ENCODE results near the gene DLGAP1.

The DLGAP1 gene

DNA sequence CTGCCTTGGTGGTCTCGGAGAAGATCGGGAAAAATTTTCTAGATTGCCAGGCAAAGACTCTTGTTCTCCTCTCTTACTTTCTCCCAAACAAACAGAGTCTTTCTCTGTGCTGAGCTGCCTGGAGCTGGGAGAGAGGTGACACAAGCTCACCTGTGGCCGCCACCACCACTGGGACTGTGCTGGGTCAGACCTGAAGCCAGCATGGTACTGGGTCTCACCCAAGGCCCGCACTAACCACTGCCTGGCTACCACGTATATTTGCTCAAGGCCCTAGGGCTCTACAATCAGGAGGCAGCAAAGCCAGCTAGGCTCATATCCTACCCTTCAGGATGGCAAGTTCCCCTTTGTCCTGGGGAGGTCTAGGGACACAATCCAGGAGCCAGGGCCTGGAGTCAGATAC, 312.2 kb downstream of the DLGAP1 start:
- Histone ChIP-seq H3K4me3 (replicated peaks; ENCODE audit: insufficient read depth, low read length) (no peak overlapping the region), H3K27me3 (ENCODE audit: insufficient read depth, poor library complexity, severe bottlenecking) (peaks cover 3% of the 10 kb centered on the region), H3K27ac (replicated peaks) (no peak overlapping the region)
- DNase-seq (ENCODE audit: low read depth in 1 of 2, low spot score in 1 of 2), result no peak
- no peak for TF ChIP-seq GABPA (IDR thresholded peaks at IDR 0.05; ENCODE audit: low read depth)
- TF ChIP-seq, protein P1, sequence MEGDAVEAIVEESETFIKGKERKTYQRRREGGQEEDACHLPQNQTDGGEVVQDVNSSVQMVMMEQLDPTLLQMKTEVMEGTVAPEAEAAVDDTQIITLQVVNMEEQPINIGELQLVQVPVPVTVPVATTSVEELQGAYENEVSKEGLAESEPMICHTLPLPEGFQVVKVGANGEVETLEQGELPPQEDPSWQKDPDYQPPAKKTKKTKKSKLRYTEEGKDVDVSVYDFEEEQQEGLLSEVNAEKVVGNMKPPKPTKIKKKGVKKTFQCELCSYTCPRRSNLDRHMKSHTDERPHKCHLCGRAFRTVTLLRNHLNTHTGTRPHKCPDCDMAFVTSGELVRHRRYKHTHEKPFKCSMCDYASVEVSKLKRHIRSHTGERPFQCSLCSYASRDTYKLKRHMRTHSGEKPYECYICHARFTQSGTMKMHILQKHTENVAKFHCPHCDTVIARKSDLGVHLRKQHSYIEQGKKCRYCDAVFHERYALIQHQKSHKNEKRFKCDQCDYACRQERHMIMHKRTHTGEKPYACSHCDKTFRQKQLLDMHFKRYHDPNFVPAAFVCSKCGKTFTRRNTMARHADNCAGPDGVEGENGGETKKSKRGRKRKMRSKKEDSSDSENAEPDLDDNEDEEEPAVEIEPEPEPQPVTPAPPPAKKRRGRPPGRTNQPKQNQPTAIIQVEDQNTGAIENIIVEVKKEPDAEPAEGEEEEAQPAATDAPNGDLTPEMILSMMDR (IDR thresholded peaks at IDR 0.05; ENCODE audit: insufficient read depth, low read length), result no peak
- no peak for TF ChIP-seq REST (IDR thresholded peaks at IDR 0.05; ENCODE audit: insufficient replicate concordance, low read depth)

DNA sequence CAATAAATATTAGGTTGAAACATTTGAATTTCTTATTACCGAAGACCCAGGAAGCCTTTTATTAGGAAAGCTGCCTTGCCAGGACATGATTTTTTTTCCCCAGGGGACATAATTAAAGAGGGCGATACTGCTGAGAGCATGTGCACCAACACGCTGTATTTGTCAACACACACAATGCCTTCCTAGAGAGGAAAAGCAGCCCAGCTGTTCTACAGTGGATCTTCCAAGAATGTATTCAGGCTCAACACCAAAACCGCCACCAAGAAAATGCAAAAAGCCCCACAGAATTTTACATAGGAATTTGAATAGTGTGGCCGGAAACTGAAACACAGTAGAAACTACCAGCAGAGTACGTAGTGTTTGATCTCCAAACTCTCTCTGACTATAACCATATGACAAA, 320.4 kb downstream of the DLGAP1 start:
- Histone ChIP-seq H3K27ac (replicated peaks) (no peak overlapping the region), H3K4me3 (replicated peaks; ENCODE audit: insufficient read depth, low read length) (no peak overlapping the region), H3K27me3 (ENCODE audit: insufficient read depth, poor library complexity, severe bottlenecking) (no peaks in the 10 kb centered on the region)
- no peak for DNase-seq (ENCODE audit: low read depth in 1 of 2, low spot score in 1 of 2)
- no peak for TF ChIP-seq REST (IDR thresholded peaks at IDR 0.05; ENCODE audit: insufficient replicate concordance, low read depth)
- no peak for TF ChIP-seq SPI1 (IDR thresholded peaks at IDR 0.05; ENCODE audit: borderline replicate concordance, low read depth)
- TF ChIP-seq GABPA (IDR thresholded peaks at IDR 0.05; ENCODE audit: low read depth), result no peak
- no peak for TF ChIP-seq POLR2AphosphoS5 (IDR thresholded peaks at IDR 0.05; ENCODE audit: low read depth)
- TF ChIP-seq, protein P1 (IDR thresholded peaks at IDR 0.05; ENCODE audit: insufficient read depth, low read length), result no peak

- Histone ChIP-seq H3K4me3 (replicated peaks; ENCODE audit: insufficient read depth, low read length) (no peak overlapping the region), H3K27ac (replicated peaks) (no peak overlapping the region), H3K27me3 (ENCODE audit: insufficient read depth, poor library complexity, severe bottlenecking) (peaks cover 3% of the 10 kb centered on the region)
- TF ChIP-seq REST (IDR thresholded peaks at IDR 0.05; ENCODE audit: insufficient replicate concordance, low read depth), result no peak
- TF ChIP-seq SPI1 (IDR thresholded peaks at IDR 0.05; ENCODE audit: borderline replicate concordance, low read depth), result no peak
- TF ChIP-seq POLR2AphosphoS5 (IDR thresholded peaks at IDR 0.05; ENCODE audit: low read depth), result no peak
- TF ChIP-seq, protein P1 (IDR thresholded peaks at IDR 0.05; ENCODE audit: insufficient read depth, low read length), result no peak
- no peak for TF ChIP-seq GABPA (IDR thresholded peaks at IDR 0.05; ENCODE audit: low read depth)
- DNase-seq (ENCODE audit: low read depth in 1 of 2, low spot score in 1 of 2), result no peak
These were observed 324.1 kb downstream of the DLGAP1 start for GRCh38 chr18:4130734-4131719.

All from HL-60 (cell line).